Stimulated activated CD8-positive, alpha-beta memory T cell treated with anti-CD3 and anti-CD28 coated beads, Interleukin-7, amount 100 ng/mL, for 48 hours (primary cell): ENCODE results near the gene SLC16A3.
"Not testable (repeated sequence)": the region's sequence is repeated elsewhere in the genome, so short reads cannot be mapped to it uniquely, and the experiment has no call there.

Source experiments
- DNase-seq, 2 donors: peaks; one replicate each; pipeline ENCODE4 v3.0.0-alpha.2; 2020; ENCODE audit warnings: low read depth in 1 of 2; ENCODE audit errors: extremely low read depth in 1 of 2

Gene SLC16A3

DNA sequence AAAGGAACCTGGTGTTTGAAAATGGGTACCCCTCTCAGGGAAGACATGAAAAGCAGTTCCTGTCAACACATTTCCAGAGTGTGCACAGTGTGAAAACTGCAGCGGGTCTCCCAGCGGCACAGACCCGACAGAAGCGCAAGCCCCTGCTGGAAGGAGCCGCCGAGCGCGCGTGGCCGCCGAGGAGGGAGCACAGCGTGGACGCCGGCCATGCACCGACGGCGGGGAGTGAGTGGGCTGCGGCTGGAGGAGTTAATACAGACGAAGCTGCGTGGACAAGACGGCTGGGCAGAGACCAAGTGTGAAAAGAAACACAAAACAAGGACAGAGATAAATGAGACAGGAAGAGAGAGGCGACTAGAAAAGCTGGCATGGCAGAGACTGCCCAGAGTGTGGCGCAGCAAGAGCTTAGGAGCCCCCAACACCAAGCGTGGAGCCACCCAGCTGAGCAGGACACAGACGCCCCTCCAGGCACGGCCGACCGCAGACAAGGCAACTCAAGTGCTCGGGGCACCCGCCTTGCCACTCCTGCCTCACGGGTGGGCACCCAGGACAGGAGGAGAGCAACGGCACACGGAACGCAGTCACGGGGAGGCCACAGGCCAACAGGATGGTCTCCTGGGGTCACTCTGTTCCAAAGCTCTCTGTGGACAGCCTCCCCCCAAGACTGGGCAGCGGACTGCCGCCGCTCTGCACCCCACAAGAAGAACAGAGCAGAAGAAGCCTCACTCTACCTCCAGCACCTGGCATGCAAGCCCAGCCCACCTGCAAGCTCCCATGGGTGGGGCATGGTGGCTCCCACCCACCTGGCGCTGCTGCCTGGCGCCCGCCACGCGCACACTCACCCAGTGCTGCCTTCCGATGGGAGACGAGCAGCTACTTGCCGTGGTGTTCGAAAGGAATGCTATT is 16.5 kb downstream of the SLC16A3 start:
- no peak for DNase-seq

DNA sequence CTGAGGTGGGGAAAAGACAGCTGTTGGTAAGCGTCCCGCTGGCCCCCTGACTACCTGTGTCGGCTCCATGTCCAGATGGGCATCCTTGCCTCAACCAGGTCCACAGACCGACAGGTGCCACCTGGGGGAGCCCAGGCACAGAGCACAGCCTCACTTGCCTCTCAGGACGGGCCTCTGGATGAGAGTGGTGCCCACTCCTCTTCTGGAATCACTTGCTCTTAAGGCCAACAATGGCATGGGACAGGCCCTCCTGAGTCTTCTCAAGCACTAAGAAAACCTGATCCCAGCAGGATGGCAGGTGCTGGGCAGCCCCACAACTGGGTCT is 17.2 kb downstream of the SLC16A3 start:
- DNase-seq = no peak

DNA sequence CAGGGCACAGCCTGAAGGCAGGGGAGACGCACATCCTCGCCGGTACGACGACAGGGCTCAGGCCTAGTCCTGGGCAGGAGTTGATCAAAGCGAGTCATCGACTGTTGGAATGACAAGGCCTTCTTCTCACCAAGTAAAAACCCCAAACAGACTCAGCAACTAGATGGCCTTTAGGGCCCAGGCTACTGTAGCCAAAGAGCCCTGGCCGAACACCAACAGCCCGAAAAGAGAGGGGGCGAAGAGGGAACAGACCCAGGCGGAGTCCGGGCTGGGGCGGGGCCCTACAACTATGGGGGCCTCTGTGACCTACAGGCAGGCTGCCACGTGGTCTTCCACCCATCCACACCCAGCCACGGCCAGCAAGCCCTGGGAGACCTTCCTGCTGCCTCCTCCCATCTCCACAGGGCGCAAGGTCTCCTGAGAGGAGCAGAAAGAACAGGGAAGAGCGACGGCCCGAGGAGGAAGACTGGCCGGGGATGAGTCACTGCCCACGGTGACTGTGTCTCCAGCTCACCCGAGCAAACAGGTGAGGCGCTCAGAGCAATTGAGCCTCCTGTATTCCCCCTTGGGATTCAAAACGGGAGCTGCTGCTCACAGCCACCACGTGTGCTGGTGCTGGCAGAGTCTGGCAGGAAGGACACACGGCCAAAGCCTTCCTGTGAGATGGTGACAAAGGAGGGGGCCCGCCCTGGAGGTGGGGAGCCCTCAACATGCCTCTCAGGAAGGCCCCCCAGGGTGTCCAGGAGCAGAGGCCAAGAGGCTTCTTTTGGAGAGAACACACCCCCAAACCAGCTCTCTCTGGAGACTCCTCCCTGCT is 17.7 kb downstream of the SLC16A3 start:
- no peak for DNase-seq

DNA sequence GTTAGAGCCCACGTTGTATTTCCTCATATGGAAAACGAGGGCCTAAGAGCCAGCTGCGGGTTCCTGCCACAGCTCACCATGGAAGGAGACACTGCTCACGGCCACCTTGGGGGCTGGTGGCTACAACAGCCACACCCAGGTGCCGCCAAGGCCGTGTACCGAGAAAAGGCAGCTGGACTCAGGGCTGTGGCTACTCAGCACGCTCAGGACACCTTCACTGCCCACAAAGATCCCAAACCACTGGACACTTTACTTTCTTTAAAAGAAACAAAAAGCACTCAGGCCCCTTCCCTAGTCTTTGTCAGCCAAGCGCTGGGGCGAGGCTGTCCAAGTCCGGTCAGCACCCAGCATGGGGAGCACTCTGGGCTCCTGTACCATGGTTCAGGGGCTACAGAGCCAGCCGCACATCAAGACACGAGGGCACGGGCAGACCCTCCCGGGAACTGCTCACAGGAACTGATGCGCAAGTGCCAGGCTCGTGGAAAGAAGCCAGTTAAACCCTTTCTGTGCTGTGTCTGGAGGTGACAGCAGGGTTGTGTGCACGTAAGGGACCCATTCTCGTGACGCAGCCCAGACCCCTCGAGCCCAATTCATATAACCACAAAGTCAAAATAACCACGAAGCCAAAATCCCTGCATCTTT is 18.5 kb downstream of the SLC16A3 start:
- DNase-seq = no peak

DNA sequence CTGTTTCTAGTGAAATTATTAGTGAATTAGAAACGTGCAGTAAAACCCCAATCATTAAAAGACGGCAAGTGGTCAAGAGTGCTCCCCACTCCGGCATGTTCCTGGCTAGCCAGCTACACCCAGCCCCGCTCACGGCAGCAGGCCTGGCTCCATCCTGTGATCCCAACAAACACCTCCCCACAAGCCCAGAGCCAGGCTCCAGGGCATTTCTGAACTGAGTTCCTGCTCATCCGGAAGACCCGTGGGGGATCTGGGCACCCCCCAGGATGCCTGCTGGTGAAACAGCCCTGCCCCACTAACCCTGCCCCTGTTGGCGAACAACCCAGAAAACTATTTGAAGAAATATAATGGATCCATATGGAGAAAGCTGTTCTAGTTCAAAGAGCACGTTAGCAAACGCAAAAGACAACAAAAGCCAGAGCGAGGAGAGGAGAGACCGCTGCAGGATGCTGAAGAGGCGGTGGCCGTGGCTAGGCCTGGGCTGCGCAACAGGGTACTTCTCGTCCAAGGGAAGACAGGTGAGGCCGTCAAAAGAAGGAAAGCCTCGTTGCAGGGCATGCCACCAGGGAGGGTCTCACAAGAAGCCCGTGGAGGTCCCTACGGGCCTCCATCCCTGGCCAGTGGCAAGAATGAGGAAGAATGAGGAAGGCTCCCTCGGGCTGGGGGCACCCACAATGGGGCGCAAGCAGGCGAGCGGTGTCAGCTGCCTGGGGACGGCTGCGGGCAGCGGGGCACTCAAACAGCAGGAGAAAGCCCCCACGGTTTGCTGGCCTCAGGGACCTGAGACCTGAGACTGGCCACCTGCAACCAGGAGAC is 19.2 kb downstream of the SLC16A3 start:
- no peak for DNase-seq

DNA sequence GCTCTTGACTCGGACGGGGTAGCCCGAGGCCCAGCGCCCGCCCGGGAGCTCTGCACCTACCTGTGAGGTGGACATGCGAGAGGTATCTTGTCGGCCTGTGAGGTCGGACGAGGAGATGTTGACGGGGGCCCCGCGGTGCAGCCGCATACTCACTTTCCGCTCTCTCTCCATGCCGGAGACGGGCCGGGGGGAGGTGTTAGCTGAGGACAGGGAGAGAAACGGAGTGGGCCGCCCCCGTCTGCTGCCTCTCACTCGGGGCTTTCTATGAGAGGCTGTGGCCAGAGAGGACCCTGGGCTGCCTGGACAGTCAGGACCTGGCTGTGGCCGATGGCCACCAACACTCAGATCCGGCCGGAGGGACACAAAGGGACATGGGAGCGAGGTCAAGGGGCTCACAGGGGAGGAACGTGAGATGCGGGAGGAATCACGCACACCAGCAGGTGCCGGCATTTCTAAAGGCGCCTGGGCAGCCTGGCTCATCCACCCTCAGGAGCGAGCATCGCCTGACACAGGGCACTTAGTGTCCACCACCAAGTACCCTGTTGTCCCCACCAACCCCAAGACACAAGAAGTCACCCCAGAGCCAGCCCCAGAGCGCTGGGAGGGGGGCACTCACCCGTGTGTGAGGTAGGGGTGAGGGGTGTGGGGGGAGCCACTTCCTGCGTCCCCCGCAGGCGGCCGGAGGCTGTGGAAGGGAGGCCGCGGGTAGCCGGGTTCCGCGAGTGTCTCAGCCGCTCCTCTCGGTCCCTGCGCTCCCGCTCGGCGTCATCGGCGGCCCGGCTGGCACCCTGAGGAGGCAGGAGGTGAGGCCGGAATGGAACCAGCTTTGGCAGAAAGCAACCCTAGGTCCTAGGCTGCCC is 20.2 kb downstream of the SLC16A3 start:
- DNase-seq = no peak

DNA sequence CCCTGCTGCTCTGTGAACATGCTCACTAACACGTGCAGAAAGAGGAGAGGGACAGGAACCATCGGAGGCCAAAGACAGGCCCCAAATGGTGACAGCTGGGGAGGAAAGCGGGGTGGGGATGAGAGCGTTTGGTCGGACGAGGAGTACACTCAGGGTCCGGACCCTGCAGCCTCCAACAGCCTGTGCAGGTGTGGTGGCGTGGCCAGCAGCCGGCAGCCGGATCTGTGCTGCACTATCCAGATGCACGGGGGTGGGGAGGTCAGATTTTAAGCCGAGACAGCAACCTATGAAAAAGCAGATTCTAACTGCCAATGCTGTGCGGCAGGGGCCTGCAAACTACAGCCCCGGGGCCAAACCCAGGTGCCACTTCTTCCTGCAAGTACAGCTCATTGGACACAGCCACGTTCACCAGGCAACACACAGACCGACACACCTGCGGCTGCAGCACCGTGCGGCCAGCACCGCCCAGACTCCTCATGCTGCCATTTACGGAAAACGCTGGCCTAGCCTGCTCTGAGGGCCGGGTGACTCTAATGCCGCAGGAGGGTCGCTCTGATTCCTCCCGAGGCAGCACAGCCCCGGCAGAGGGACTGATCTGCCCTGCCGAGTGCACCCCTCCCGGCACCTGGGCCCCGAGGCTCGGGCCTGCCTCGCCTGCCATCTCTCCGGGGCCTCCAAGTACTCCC is 21.2 kb downstream of the SLC16A3 start:
- DNase-seq = no peak

DNA sequence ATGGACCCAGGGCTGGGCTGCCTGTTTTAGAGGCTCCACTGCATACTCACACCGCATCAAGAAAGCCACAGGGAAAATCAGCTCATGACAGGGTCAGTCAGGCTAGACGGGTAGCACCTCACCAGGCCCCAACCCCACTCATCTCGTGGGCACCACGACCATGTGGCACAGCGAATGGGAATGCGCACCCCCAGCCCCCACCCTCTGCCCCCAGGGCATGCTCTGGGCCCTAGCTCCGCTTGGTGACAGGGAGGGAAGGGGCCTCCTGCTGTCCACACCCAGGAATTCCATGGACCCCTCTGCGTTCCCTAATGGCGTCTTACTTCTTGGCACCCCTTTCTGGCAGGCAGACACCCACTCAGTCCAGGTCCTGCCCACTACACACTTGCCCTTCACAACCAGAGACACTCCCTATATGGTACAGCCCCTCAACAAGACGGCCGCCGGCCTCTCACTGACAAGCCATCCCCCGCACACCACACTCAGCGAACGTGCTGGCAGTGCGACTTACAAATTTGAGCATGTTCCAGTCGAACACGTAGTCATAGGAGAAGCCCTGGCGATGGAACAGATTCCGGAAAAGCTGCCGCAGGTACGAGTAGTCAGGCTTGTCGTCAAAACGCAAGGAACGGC is 22.1 kb downstream of the SLC16A3 start:
- DNase-seq = no peak

DNA sequence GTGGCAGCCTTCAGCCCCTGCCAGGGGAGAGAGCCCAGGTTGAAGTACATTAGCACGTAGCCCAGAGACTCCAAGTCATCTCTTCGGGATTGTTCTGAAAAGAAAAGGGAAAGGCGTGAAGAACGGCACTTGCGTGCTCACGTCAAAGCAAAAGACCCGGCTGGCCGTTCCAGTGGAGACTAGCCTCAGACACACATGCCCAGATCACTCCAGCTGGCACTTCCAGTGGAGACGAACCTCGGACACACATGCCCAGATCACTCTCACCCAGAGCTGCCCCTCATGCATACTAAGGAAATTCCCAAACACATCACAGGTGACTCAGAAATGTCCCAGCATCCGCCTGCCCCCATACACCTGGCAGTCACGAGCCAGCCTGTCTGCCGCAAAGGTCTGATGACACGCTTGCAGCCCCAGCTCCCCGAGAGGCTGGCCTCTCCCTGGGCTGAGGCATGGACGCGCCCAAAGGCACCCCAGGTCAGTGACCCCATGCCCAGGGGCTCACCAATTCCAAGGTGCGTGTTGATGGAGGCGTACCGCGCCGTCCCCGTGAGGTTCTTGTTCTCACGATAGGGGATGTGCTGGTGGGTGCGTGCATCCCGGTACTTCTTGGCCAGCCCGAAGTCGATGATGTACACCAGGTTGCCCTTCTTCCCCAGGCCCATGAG is 23.8 kb downstream of the SLC16A3 start:
- no peak for DNase-seq

DNA sequence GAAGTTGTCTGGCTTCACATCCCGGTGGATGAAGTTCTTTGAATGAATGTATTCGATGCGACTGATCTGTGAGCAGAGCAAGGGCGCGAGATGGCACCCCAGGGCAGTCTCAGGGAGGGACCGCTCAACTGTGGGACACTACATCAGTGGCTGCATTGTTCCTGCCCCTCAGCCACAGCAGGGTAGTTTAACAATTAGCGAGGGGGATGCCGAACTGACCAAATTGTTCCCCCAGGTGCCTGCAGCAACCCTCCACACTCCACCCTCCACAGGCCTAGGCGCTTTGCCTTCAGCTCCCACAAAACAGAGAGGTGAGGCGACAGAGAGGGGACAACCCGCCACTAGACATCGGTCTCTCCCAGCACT is 24.3 kb downstream of the SLC16A3 start:
- no peak for DNase-seq

DNA sequence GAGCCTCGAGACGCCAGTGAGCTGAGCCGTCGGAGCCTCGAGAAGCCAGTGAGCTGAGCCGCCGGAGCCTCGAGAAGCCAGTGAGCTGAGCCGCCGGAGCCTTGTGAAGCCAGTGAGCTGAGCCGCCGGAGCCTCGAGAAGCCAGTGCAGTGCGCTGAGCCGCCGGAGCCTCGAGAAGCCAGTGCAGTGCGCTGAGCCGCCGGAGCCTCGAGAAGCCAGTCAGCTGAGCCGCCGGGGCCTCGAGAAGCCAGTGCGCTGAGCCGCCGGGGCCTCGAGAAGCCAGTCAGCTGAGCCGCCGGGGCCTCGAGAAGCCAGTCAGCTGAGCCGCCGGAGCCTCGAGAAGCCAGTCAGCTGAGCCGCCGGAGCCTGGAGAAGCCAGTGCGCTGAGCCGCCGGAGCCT is 25.3 kb downstream of the SLC16A3 start:
- not testable (repeated sequence) for DNase-seq

DNA sequence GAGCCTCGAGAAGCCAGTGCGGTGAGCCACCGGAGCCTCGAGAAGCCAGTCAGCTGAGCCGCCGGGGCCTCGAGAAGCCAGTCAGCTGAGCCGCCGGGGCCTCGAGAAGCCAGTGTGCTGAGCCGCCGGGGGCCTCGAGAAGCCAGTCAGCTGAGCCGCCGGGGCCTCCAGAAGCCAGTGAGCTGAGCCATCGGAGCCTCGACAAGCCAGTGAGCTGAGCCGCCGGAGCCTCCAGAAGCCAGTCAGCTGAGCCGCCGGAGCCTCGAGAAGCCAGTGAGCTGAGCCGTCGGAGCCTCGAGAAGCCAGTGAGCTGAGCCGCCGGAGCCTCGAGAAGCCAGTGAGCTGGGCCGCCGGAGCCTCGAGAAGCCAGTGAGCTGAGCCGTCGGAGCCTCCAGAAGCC is 25.9 kb downstream of the SLC16A3 start:
- not testable (repeated sequence) for DNase-seq

DNA sequence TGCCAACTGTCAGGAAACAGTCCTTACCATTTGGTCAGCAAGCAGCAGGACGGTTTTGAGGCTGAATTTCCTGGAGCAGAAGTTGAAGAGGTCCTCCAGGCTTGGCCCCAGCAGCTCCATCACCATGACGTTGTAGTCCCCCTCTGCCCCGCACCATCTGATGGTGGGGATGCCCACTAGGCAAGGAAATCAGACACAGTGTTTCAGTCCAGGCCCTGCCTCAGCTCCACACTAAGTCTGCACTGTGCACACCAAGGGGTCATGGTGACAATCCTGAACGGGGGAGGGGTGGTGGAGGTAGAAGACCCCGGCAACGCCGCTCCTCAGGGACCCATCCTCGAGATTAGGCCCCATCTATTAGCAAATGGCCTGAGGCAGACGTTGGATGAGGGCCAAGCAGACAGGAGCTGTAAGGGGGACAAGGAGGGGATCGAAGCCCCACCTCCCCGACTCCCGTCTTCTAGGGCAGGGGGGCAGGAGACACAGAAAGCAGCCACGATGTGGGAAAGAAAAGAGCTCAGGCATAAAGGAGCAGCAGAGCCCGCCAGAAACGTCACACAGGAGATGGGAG is 26.6 kb downstream of the SLC16A3 start:
- no peak for DNase-seq

DNA sequence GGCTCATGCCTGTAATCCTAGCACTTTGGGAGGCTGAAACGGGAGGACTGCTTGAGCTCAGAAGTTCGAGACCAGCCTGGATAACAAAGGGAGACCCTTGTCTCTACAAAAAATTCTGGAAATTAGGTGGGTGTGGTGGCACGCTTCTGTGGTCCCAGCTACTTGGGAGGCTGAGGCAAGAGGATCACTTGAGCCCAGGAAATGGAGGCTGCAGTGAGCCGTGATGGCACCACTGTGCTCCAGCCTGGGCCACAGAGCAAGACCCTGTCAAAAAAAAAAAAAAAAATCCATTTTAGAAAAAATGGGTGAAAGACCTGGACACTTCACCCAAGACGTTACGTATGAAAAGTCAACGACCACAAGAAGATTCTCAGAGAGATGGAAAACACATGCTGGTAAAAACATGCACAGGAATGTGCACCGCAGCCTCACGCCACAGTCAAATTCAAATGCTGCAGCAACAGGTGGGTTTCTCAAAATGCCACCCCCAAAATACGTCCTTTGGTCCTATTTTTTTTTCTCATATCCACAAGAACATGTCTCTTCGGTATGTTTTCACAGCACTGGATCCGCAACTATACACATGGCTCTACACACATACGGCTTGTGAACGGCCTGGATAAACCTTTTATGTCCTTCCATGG is 27.5 kb downstream of the SLC16A3 start:
- DNase-seq = no peak

DNA sequence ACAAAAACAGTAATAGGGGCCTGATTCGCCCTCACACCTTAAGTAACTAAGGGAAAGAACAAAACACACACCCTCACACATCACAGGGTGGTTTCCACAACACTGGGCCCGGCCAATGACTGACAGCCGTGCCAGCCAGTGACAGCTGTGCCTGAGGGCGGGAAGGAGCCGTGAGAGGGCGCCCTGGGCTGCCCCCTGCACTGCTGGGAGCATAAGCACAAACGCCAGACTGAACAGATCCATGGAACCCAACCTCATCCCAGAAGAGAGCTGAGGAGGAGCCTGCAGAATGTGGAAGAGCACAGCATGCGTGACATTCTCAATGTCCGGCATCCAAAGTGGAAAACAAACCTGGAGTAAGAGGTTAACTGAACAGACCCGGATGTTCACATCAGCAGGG is 28.6 kb downstream of the SLC16A3 start:
- peak; percentile 39 to 62 for DNase-seq

DNA sequence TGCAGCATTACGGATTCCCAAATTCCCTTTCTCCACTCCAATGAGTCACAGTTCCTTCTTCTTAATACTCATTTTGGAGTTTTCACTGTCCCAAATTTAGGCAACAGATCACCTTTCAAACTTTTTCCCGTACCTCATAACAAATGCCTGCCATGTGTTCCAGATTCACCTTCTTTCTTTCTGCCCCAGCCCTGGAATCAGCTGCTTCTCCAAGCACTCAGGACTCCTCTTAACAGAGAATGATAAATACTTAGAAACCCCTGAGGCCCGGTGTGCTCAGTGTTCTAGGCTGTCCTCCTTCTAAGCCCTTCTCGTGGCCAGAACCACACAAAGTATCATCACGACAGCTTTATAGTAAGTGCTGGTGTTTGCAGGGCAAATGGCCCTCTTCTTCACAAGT is 29.7 kb downstream of the SLC16A3 start:
- no peak for DNase-seq
